ENCODE data around the gene HGFAC.

DNA sequence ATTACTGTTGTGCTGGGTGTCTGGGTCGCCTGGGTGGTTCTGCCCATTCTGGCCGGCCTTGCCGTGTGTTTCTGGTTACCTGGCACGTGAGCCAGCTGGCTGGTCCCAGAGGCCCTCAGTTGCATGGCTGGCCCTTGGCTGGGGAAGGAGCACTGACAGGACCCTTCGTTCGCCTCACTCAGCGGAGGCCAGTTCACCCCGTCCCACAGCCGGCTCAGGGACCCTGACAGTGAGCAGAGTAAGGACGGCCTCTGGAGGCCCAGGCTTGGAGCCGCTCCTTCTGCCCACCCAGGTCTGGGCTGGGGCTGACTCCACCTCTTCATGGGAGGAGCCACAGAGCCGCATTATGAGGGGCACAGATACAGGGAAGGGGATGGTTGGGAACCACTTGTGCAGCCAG is 20.3 kb upstream of the HGFAC start:
- TF ChIP-seq POLR2A (IDR thresholded peaks at IDR 0.05) = no peak
- TF ChIP-seq, protein P1, sequence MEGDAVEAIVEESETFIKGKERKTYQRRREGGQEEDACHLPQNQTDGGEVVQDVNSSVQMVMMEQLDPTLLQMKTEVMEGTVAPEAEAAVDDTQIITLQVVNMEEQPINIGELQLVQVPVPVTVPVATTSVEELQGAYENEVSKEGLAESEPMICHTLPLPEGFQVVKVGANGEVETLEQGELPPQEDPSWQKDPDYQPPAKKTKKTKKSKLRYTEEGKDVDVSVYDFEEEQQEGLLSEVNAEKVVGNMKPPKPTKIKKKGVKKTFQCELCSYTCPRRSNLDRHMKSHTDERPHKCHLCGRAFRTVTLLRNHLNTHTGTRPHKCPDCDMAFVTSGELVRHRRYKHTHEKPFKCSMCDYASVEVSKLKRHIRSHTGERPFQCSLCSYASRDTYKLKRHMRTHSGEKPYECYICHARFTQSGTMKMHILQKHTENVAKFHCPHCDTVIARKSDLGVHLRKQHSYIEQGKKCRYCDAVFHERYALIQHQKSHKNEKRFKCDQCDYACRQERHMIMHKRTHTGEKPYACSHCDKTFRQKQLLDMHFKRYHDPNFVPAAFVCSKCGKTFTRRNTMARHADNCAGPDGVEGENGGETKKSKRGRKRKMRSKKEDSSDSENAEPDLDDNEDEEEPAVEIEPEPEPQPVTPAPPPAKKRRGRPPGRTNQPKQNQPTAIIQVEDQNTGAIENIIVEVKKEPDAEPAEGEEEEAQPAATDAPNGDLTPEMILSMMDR (IDR thresholded peaks at IDR 0.05) = no peak

All from esophagus squamous epithelium (tissue), 4 donors.